Measurements from ENCODE around the gene ZIC4. TPM values are rescaled to one million over a fixed set of nuclear protein-coding genes. Genes with fewer than 3 reads are reported as not detected.

The ZIC4 gene
- total and polyA plus RNA-seq, 2 donors (not counting 1 experiment from before 2014, with no cell fraction given), result not detected

DNA sequence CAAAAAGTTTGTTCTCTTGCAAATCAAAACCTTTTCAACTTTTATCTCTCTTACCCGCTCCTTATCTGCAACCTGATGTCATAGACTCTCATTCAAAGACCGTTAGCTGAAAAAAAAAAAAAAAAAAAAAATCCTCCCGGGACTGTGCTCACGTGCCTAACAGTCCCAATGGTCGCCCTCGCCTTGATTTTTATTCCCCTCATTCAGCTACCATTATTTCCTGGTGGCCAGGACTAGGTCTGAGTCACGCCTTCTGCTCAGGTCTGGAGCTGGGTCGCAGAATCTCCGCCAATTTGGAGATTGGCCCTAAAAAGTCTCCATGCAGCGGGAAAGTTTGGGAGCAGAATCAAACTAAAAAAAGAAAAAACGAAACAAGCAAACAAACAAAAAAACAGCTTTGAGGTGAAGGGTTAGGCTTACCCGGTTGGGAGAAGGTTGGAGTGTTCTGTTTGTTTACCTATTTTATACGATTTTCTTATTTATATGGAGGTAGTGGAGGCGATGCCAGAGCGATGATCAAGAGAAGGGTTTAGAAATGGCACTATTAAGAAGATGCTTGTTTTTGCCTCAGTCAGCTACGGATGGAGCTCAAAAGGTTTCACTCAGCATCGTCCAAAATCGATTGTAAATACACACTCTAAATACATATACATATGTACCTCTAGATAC lies 51.1 kb downstream of the ZIC4 start:
- no peak overlapping the region for H3K9ac ChIP-seq (ENCODE audit: insufficient read depth, low read length)
- H3K27me3 ChIP-seq (ENCODE audit: control insufficient read depth, insufficient read depth, low read length), result peaks cover 64% of the 10 kb centered on the region
- no peak overlapping the region for H2AFZ ChIP-seq (ENCODE audit: low read length)
- no peaks in the 10 kb centered on the region for H3K79me2 ChIP-seq (ENCODE audit: control insufficient read depth, insufficient read depth, low read length)
- TF ChIP-seq EZH2 (IDR thresholded peaks at IDR 0.05; ENCODE audit: low read length, missing control alignments), result peak; percentile 9
- TF ChIP-seq, protein P1, sequence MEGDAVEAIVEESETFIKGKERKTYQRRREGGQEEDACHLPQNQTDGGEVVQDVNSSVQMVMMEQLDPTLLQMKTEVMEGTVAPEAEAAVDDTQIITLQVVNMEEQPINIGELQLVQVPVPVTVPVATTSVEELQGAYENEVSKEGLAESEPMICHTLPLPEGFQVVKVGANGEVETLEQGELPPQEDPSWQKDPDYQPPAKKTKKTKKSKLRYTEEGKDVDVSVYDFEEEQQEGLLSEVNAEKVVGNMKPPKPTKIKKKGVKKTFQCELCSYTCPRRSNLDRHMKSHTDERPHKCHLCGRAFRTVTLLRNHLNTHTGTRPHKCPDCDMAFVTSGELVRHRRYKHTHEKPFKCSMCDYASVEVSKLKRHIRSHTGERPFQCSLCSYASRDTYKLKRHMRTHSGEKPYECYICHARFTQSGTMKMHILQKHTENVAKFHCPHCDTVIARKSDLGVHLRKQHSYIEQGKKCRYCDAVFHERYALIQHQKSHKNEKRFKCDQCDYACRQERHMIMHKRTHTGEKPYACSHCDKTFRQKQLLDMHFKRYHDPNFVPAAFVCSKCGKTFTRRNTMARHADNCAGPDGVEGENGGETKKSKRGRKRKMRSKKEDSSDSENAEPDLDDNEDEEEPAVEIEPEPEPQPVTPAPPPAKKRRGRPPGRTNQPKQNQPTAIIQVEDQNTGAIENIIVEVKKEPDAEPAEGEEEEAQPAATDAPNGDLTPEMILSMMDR (conservative IDR thresholded peaks at IDR 0.05 in 1 of 2, IDR thresholded peaks at IDR 0.05 in 1 of 2; ENCODE audit: low read depth in 1 of 2, low read length in 2 of 2), result no peak
- H3K9me3 ChIP-seq (ENCODE audit: control insufficient read depth, insufficient read depth, low read depth, low read length), result no peaks in the 10 kb centered on the region
- no peaks in the 10 kb centered on the region for H4K20me1 ChIP-seq (ENCODE audit: control insufficient read depth, extremely low read depth, insufficient read depth, low read length)
- H3K27ac ChIP-seq (ENCODE audit: insufficient read depth, low read length), result no peak overlapping the region
- DNase-seq (ENCODE audit: low read depth in 2 of 2), result no peak
- H3K36me3 ChIP-seq (ENCODE audit: control insufficient read depth, insufficient read depth, low read length), result no peaks in the 10 kb centered on the region
- no peak overlapping the region for H3K4me2 ChIP-seq (ENCODE audit: extremely low read depth, insufficient read depth, low read length)
- no peak overlapping the region for H3K4me3 ChIP-seq (replicated peaks in 1 of 4; ENCODE audit: control extremely low read depth in 1 of 4, insufficient read depth in 1 of 4, low read depth in 3 of 4, low read length in 4 of 4)
- H3K4me1 ChIP-seq (ENCODE audit: control insufficient read depth, extremely low read depth, insufficient read depth, low read length), result no peaks in the 10 kb centered on the region

DNA sequence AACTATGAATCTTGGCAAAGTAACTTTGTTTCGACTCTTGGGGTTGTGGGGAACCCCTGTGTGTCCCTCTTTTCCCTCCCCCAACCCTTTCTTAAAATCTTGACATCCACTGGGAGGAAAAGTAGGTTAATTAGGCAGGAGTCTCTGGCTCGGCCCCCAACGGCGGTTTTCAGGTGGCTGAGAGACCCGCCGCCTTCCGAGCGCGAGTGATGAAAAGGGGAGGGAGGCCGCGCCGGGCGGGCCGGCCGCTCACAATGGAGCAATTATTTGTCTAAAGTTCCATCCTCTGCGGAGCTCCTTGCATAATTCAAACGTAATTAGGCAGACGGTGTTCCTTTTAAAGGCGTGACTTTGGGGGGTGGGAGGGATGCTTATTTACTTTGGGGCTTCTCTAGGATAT lies 51.7 kb downstream of the ZIC4 start:
- Histone ChIP-seq H3K79me2 (ENCODE audit: control insufficient read depth, insufficient read depth, low read length) (no peaks in the 10 kb centered on the region), H3K27ac (ENCODE audit: insufficient read depth, low read length) (no peak overlapping the region), H3K4me2 (ENCODE audit: extremely low read depth, insufficient read depth, low read length) (no peak overlapping the region), H3K9ac (ENCODE audit: insufficient read depth, low read length) (no peak overlapping the region), H3K27me3 (ENCODE audit: control insufficient read depth, insufficient read depth, low read length) (peaks cover 58% of the 10 kb centered on the region), H3K36me3 (ENCODE audit: control insufficient read depth, insufficient read depth, low read length) (no peaks in the 10 kb centered on the region), H4K20me1 (ENCODE audit: control insufficient read depth, extremely low read depth, insufficient read depth, low read length) (no peaks in the 10 kb centered on the region), H3K4me1 (ENCODE audit: control insufficient read depth, extremely low read depth, insufficient read depth, low read length) (no peaks in the 10 kb centered on the region), H3K9me3 (ENCODE audit: control insufficient read depth, insufficient read depth, low read depth, low read length) (no peaks in the 10 kb centered on the region), H3K4me3 (replicated peaks in 1 of 4; ENCODE audit: control extremely low read depth in 1 of 4, insufficient read depth in 1 of 4, low read depth in 3 of 4, low read length in 4 of 4) (no peak overlapping the region), H2AFZ (ENCODE audit: low read length) (no peak overlapping the region)
- no peak for TF ChIP-seq EZH2 (IDR thresholded peaks at IDR 0.05; ENCODE audit: low read length, missing control alignments)
- TF ChIP-seq, protein P1 (conservative IDR thresholded peaks at IDR 0.05 in 1 of 2, IDR thresholded peaks at IDR 0.05 in 1 of 2; ENCODE audit: low read depth in 1 of 2, low read length in 2 of 2), result no peak
- DNase-seq (ENCODE audit: low read depth in 2 of 2), result no peak

DNA sequence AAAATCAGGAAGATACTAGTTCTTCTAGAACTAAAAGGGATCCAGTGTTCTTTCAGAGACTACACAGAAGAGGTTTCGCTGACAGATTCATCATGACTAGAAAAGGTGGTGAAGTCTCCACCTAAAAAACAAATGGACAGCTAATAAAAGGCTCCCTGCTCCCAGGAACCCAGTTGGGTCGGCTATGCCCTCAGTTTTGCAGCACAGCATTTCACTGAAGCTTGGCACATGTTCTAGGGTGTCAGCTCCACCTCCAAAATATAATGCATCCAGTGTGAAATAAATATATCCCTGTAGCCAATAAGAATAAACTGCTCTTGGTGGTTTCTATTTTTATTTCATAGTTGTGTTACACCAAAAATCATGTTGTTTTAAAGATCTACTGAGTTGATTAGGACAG lies 55.0 kb downstream of the ZIC4 start:
- Histone ChIP-seq H3K4me3 (replicated peaks in 1 of 4; ENCODE audit: control extremely low read depth in 1 of 4, insufficient read depth in 1 of 4, low read depth in 3 of 4, low read length in 4 of 4) (no peak overlapping the region), H3K9me3 (ENCODE audit: control insufficient read depth, insufficient read depth, low read depth, low read length) (no peaks in the 10 kb centered on the region), H2AFZ (ENCODE audit: low read length) (no peak overlapping the region), H3K27ac (ENCODE audit: insufficient read depth, low read length) (no peak overlapping the region), H3K4me2 (ENCODE audit: extremely low read depth, insufficient read depth, low read length) (no peak overlapping the region), H3K27me3 (ENCODE audit: control insufficient read depth, insufficient read depth, low read length) (peaks cover 27% of the 10 kb centered on the region), H4K20me1 (ENCODE audit: control insufficient read depth, extremely low read depth, insufficient read depth, low read length) (no peaks in the 10 kb centered on the region), H3K4me1 (ENCODE audit: control insufficient read depth, extremely low read depth, insufficient read depth, low read length) (no peaks in the 10 kb centered on the region), H3K9ac (ENCODE audit: insufficient read depth, low read length) (no peak overlapping the region), H3K79me2 (ENCODE audit: control insufficient read depth, insufficient read depth, low read length) (no peaks in the 10 kb centered on the region), H3K36me3 (ENCODE audit: control insufficient read depth, insufficient read depth, low read length) (no peaks in the 10 kb centered on the region)
- TF ChIP-seq, protein P1 (conservative IDR thresholded peaks at IDR 0.05 in 1 of 2, IDR thresholded peaks at IDR 0.05 in 1 of 2; ENCODE audit: low read depth in 1 of 2, low read length in 2 of 2), result no peak
- TF ChIP-seq EZH2 (IDR thresholded peaks at IDR 0.05; ENCODE audit: low read length, missing control alignments), result no peak
- no peak for DNase-seq (ENCODE audit: low read depth in 2 of 2)
